GM12801 (cell line): Measurements from ENCODE around the gene RGPD8.
"Not testable (repeated sequence)": the region's sequence is repeated elsewhere in the genome, so short reads cannot be mapped to it uniquely, and the experiment has no call there.

Experiments
- TF ChIP-seq, protein P1 (sequence below): IDR thresholded peaks from one replicate; pipeline ENCODE4 v1.5.1; 2011; ENCODE audit warnings: control low read depth; ENCODE audit not compliant: insufficient read length; ENCODE audit errors: extremely low read depth

Gene RGPD8

DNA sequence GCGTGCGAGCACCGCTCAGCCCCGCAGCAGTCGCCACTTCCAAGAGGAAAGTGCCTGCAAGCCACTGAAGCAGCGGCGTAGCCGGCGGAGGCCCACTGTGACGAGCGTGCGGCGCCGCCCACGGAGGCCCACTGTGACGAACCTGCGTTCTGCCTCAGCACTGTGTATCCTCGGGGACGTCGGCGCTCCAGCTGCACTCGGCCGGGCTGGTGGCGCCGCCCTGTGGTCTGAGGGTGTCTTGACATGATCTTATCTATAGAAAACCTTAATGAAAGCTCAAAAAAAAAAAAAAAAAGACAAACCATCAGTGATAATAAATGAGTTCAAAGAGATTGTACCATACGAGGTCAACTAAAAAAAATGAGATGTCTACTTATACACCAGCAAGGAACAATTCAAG, at the start of gene RGPD8:
Gene RGPD8 (minus strand): TSS at position 166 of the 400 bp plus-strand sequence. CDS start 192 bp downstream, outside the sequence.
- TF ChIP-seq, protein P1, sequence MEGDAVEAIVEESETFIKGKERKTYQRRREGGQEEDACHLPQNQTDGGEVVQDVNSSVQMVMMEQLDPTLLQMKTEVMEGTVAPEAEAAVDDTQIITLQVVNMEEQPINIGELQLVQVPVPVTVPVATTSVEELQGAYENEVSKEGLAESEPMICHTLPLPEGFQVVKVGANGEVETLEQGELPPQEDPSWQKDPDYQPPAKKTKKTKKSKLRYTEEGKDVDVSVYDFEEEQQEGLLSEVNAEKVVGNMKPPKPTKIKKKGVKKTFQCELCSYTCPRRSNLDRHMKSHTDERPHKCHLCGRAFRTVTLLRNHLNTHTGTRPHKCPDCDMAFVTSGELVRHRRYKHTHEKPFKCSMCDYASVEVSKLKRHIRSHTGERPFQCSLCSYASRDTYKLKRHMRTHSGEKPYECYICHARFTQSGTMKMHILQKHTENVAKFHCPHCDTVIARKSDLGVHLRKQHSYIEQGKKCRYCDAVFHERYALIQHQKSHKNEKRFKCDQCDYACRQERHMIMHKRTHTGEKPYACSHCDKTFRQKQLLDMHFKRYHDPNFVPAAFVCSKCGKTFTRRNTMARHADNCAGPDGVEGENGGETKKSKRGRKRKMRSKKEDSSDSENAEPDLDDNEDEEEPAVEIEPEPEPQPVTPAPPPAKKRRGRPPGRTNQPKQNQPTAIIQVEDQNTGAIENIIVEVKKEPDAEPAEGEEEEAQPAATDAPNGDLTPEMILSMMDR, result not testable (repeated sequence)

DNA sequence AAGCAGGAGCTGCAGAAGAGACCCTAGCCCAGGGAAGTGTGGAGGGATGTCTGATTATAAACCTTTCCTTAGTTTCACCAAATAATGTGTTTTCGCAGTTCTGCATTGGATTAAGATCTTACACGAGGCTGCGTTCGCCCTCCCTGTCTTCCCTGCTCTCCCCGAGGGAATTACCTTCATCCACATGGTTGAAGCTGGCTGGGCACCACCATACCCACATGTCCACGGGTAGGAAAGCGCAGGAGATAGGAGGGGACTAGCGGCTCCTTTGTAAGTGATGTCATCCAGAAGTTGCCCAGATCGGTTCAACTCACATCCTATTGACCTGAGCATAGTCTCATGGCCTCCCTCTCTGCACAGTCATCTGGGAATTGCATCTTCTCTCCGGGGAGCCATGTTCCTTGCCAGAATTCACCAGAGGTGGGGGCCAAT, 49.6 kb upstream of the RGPD8 start:
- TF ChIP-seq, protein P1, result no peak

DNA sequence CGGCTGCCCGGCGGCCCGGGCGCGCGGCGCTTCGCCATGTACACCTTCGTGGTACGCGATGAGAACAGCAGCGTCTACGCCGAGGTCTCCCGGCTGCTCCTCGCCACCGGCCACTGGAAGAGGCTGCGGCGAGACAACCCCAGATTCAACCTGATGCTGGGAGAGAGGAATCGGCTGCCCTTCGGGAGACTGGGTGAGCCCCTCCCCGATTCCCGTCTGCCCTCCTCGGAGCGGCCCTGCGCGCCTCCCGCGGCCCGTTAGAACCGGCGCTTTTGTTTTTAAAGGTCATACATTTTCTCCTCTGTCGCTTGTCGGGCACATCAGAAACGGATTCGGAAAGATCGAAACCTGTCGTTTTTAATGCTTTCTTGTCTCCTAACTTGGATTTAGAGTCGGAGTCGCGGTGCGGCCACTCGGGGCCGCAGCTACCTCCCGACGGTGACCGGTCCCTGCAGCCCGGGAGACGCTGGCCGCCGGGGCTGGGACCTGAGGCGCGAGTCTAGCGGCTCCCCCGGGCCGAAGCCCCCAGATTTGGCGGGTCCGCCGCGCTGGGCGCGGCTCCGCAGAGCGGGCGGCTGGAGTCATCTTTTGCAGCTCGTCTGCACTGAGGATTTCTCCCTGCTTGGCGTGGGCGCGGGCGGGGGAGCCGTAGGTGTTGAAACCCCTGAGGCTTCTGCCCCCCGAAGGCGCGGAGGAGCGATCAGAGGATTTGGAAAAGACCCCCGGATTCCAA, 49.0 kb upstream of the RGPD8 start:
- TF ChIP-seq, protein P1, result no peak

DNA sequence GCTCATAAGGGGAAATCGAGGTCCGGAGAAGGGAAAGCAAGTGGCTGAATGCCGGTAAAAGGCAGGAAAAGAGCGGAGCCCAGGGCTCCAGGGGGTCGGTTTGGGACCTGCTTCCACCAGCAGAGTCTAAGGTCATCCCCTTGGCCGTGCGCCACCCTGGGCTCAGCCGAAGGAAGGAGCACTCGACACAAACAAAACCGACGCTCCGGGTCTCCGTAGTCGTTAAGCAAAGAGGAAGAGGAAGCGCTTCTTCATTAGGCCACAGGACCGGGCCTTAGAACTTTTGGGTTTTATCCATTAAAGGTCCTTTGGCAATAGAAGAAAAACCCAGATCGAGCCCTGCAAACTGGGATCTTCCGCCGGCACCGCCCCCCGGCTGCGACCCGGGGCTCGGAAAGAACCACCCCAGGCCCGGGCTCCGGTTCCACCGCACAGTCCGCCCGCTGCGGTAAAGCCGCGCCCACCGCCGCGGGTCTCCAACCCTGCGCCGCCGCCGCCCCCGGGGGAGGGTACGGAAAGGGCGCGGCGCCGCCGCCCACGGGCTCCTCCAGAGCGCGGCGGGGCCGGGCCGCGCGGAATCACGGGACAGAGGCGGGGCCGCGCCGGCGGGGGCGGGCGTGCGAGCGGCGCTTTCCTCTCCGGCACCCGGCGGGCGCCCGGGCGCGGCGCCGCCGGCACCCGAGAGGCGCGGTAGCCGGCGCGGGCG, 48.2 kb upstream of the RGPD8 start, which contains the start of gene TTL:
Gene TTL (plus strand): TSS at position 629 of the 706 bp plus-strand sequence. CDS start 189 bp downstream, outside the sequence.
- TF ChIP-seq, protein P1, result no peak

DNA sequence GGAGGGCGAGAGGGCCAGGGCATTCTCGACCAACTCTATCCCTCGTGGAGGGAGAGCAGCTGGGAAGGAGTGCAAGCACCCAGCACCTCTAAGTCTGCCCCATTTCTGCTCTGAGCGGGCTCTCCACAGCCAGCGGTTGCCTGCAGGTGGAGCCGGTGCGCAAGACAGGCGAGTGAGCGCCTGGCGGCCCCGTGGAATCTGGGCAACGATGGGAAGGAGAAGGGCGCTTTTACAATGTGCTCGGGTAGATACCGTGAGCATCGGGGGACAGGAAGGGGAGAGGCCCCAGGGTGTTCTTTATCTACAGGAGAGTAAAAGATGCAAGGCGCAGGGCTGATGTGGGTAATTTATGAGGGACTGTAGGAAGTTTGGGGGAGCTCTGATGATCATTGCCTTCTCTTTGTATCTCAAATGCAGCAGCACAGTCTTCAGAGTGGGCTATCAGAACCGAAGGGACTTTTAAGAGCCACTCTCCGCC, 47.6 kb upstream of the RGPD8 start:
- TF ChIP-seq, protein P1, result no peak

DNA sequence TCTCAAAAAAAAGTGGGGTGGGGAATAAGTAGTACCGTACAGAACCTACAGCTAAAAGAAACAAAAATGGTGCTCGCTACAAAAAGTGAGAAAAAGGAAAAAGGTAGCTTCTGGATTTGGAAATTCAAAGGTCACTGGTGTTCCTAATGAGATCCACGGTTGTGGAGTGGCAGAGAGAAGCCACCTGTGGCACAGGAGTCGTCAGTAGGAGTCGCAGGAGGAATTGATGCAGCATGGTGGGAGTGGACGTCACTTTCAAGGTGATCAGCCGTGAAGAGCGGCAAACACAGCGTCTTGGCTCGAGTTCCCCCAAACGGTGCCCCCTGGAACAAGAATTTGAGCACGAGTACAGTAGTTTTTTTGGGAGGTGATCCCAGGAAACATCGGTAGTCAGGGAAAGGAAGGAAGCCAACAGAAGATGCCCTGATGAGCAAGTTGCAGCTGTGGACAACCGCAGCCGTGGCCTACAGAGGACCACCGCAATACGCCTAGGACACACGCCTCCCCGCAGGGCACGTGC, 47.1 kb upstream of the RGPD8 start:
- TF ChIP-seq, protein P1, result no peak

DNA sequence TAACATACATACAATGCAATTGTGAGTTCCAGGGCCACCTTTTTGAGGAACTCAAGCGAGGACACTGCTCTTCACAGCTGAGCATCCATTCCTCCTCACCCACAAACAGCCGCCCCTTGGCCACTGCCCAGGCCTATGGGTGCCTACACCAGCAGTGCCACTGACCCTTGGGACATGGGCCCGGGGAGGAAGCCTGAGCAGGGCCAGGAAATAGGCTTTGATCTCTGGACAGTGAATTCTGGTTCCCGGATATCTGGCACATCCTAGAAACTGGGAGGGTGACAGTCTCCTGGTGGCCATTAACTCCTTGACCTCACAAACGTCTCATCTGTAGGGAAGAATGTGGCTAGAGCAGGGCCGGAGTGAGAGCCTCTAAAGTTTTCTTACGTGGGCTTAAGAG, 43.0 kb upstream of the RGPD8 start:
- TF ChIP-seq, protein P1, result no peak
